Prostate gland (tissue), 2 donors: ENCODE measurements around the gene TSC22D4.

Experiments
- CTCF ChIP-seq, 4 experiments: fragments of 200-600 bp in 2 of 4; fragments of 450-650 bp in 2 of 4; sonication (generic) in 2 of 4; IDR thresholded peaks; 1 replicate in 3 of 4; 2 replicates in 1 of 4; pipeline ENCODE4 v1.5.1; 2016 to 2019; ENCODE audit warnings: antibody characterized with exemption in 4 of 4, mild to moderate bottlenecking in 2 of 4, moderate library complexity in 2 of 4
- POLR2A ChIP-seq: fragments of 450-650 bp; IDR thresholded peaks from one replicate; pipeline ENCODE4 v1.6.1; 2016; ENCODE audit warnings: antibody characterized with exemption, mild to moderate bottlenecking
- POLR2AphosphoS5 ChIP-seq: sonication (generic); formaldehyde crosslinking; IDR thresholded peaks from one replicate; pipeline ENCODE4 v1.6.1; 2017; ENCODE audit warnings: antibody characterized with exemption

DNA sequence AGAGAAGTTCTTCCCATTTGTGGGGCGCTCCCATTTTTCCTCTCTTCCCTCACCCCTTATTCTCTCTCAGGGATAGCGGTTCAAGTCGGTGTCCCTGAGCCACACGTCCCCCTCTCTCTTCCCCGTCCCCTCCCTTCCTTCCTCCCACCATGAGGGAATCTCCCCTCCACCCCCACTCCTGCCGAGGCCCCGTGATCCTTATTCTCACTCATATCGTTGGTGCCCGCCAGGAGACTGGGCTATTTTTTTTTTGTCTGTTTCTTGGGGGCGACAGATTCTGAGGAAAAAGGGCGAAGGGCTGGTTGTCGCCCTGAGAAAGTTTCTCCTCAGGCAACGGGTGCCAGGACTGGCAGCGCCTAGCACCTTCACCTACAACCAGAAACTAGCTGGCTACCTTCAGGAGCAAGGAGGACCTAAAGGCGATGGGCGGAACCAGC, 51.2 kb downstream of the TSC22D4 start:
- no peak for TF ChIP-seq CTCF (IDR thresholded peaks at IDR 0.05)
- TF ChIP-seq POLR2AphosphoS5 = no peak
- no peak for TF ChIP-seq POLR2A
